Measurements from ENCODE around the gene SYNGAP1. TPM values are rescaled to one million over a fixed set of nuclear protein-coding genes. Genes with fewer than 3 reads are reported as not detected.
A peak's percentile ranks its signal among the peaks of the same experiment; 100 is the strongest.

The SYNGAP1 gene
- total and polyA plus RNA-seq, 7 experiments from 2014 or later, result 0.48 to 94.1 (median 54.2) TPM

DNA sequence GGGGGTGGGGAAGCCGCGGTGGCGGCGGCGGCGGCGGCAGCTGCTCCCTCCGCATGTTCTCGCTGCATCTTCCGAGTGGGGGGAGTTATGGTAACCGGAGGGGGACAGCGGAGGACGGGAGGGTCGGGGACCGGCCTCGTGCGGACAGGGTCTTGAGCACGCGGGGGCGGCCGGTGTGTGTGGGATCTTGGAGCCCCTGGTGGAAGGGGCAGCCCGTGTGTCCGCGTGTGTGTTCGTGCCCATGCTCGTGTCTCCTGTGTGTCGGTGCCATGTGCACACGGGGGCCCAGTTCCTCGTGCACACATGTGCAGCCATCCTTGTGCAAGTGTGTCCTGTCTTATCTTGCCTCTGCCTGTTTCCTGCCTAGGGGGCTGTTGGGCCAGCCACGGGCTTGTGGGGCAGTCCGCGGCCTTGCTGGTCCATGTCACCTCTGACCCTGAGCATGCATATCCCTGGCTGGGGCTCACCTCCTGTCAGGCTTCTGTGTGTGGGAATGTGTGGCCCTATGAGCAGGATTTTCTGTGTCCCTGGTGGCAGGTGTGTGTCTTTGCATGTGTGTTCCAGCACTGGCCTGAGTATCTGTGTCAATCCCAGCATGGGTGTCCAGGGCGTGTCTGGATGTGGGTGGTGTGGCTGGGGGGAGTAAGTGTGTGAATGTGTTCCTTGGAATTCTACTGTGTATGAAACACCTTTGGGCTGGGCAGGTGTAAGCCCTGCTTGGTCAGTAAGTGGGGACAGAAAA lies 8.5 kb downstream of the SYNGAP1 start:
- Histone ChIP-seq H3K4me3 (ENCODE audit: low read length) (peak overlapping the region; percentile 71), H3K27me3 (ENCODE audit: control insufficient read depth in 2 of 2, insufficient read depth in 2 of 2, low read length in 2 of 2) (no peaks in the 10 kb centered on the region), H3K36me3 (ENCODE audit: control insufficient read depth in 2 of 3, insufficient read depth in 3 of 3, low read length in 3 of 3) (peaks cover 0 to 4% (median 0%) of the 10 kb centered on the region in 3 experiments), H3K27ac (ENCODE audit: low read depth, low read length) (peak overlapping the region; percentile 88), H3K4me1 (ENCODE audit: control insufficient read depth in 2 of 2, insufficient read depth in 2 of 2, low read length in 2 of 2) (peaks cover 51 to 59% of the 10 kb centered on the region in 2 donors), H3K9me3 (ENCODE audit: control insufficient read depth in 2 of 3, low read length in 3 of 3) (no peaks in the 10 kb centered on the region)
- DNase-seq, result peak in 5 of 9 donors; percentile 40 to 52 (median 50)
- peak overlapping the region; percentile 86 to 98 (median 92) for H3K4me3 Mint-ChIP-seq
- H3K4me1 Mint-ChIP-seq, result peaks cover 70 to 87% (median 83%) of the 10 kb centered on the region in 7 donors
- ChIA-PET POLR2A (interaction anchor here (0.7 to 4.4 kb wide), 11 partner anchors 11 to 266 kb away, joined by 3 to 61 read pairs (median 5); partner anchors contain the start of genes B3GALT4, BAK1, CUTA and PHF1), CTCF (interaction anchor here (1.1 to 1.3 kb wide), 4 partner anchors 10 to 83 kb away, joined by 3 to 6 read pairs (median 4); partner anchors contain the start of genes CUTA and ZBTB9)
- no peak for ATAC-seq
- H3K36me3 Mint-ChIP-seq, result peaks cover 0 to 31% (median 3%) of the 10 kb centered on the region in 5 donors
- no peaks in the 10 kb centered on the region for H3K27me3 Mint-ChIP-seq
- intact Hi-C loops (cut with micrococcal nuclease), result loop anchor here (2.0 to 10.0 kb wide), 8 partner anchors 52 to 1251 kb away; partner anchors contain the start of genes RGL2 (in 2 of the 2), AGPAT1 (in 1 of the 2), ITPR3 (in 1 of the 2) and RNF5 (in 1 of the 2)
- no peaks in the 10 kb centered on the region for H3K9me3 Mint-ChIP-seq
- peak overlapping the region; percentile 81 to 98 (median 96) for H3K27ac Mint-ChIP-seq

- peaks cover 0 to 27% (median 0%) of the 10 kb centered on the region in 5 donors for H3K36me3 Mint-ChIP-seq
- peak overlapping the region; percentile 81 to 98 (median 96) for H3K27ac Mint-ChIP-seq
- H3K9me3 Mint-ChIP-seq, result no peaks in the 10 kb centered on the region
- Histone ChIP-seq H3K9me3 (ENCODE audit: control insufficient read depth in 2 of 3, low read length in 3 of 3) (no peaks in the 10 kb centered on the region), H3K36me3 (ENCODE audit: control insufficient read depth in 2 of 3, insufficient read depth in 3 of 3, low read length in 3 of 3) (peaks cover 0 to 4% (median 0%) of the 10 kb centered on the region in 3 experiments), H3K27ac (ENCODE audit: low read depth, low read length) (peak overlapping the region; percentile 88), H3K27me3 (ENCODE audit: control insufficient read depth in 2 of 2, insufficient read depth in 2 of 2, low read length in 2 of 2) (no peaks in the 10 kb centered on the region), H3K4me3 (ENCODE audit: low read length) (peak overlapping the region; percentile 71), H3K4me1 (ENCODE audit: control insufficient read depth in 2 of 2, insufficient read depth in 2 of 2, low read length in 2 of 2) (peaks cover 51 to 59% of the 10 kb centered on the region in 2 donors)
- ATAC-seq, result no peak
- CTCF ChIA-PET, result interaction anchor here (0.6 to 1.3 kb wide), 8 partner anchors 11 to 111 kb away, joined by 3 to 6 read pairs (median 3); partner anchors contain the start of genes CUTA, KIFC1, ZBTB22 and ZBTB9
- intact Hi-C loops (cut with micrococcal nuclease), result loop anchor here (2.0 to 10.0 kb wide), 8 partner anchors 52 to 1252 kb away; partner anchors contain the start of genes RGL2 (in 2 of the 2), AGPAT1 (in 1 of the 2), ITPR3 (in 1 of the 2) and RNF5 (in 1 of the 2)
- peak overlapping the region; percentile 86 to 98 (median 92) for H3K4me3 Mint-ChIP-seq
- no peak for DNase-seq
- POLR2A ChIA-PET, result interaction anchor here (0.7 to 4.4 kb wide), 17 partner anchors 11 to 282 kb away, joined by 3 to 61 read pairs (median 6); partner anchors contain the start of genes B3GALT4, BAK1, CUTA and ITPR3
- peaks cover 69 to 84% (median 79%) of the 10 kb centered on the region in 7 donors for H3K4me1 Mint-ChIP-seq
- H3K27me3 Mint-ChIP-seq, result no peaks in the 10 kb centered on the region
Observed at GRCh38 chr6:33428966-33429749, 9.3 kb downstream of the SYNGAP1 start.

DNA sequence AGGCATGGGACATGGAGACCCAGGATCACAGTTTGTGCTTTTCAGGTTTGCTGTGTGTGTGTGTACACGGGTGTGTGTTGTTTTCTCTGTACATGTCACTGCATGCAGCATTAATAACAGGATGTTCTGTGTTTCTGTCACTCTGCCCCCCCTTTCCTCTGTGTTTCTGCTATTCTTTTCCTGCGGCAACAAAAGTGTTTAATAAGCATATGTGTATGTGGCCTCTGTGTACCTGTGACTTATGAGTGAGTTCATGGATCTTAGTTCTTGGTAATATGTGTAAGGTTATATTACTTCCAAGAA lies 9.8 kb downstream of the SYNGAP1 start:
- Histone ChIP-seq H3K9me3 (ENCODE audit: control insufficient read depth in 2 of 3, low read length in 3 of 3) (no peaks in the 10 kb centered on the region), H3K4me3 (ENCODE audit: low read length) (peak overlapping the region; percentile 71), H3K27ac (ENCODE audit: low read depth, low read length) (peak overlapping the region; percentile 88), H3K27me3 (ENCODE audit: control insufficient read depth in 2 of 2, insufficient read depth in 2 of 2, low read length in 2 of 2) (no peaks in the 10 kb centered on the region), H3K36me3 (ENCODE audit: control insufficient read depth in 2 of 3, insufficient read depth in 3 of 3, low read length in 3 of 3) (peaks cover 0 to 4% (median 0%) of the 10 kb centered on the region in 3 experiments), H3K4me1 (ENCODE audit: control insufficient read depth in 2 of 2, insufficient read depth in 2 of 2, low read length in 2 of 2) (peaks cover 49 to 58% of the 10 kb centered on the region in 2 donors)
- CTCF ChIA-PET, result interaction anchor here (0.6 to 1.6 kb wide), 6 partner anchors 16 to 150 kb away, joined by 3 to 6 read pairs (median 3); partner anchors contain the start of genes BAK1, ZBTB22 and ZBTB9
- POLR2A ChIA-PET, result interaction anchor here (1.0 to 4.4 kb wide), 16 partner anchors 12 to 458 kb away, joined by 3 to 61 read pairs (median 7); partner anchors contain the start of genes BAK1, CUTA, ITPR3 and PHF1
- Mint-ChIP-seq H3K4me3 (peak overlapping the region; percentile 86 to 98 (median 92)), H3K27me3 (no peaks in the 10 kb centered on the region), H3K9me3 (no peaks in the 10 kb centered on the region), H3K36me3 (peaks cover 0 to 22% (median 0%) of the 10 kb centered on the region in 5 donors), H3K4me1 (peaks cover 66 to 80% (median 73%) of the 10 kb centered on the region in 7 donors), H3K27ac (peak overlapping the region; percentile 81 to 98 (median 96))
- DNase-seq (peak in 6 of 9 donors; percentile 48 to 70 (median 58)), ATAC-seq (no peak)
- intact Hi-C loops (cut with micrococcal nuclease), result loop anchor here (2.0 to 10.0 kb wide), 8 partner anchors 51 to 1252 kb away; partner anchors contain the start of genes RGL2 (in 2 of the 2), AGPAT1 (in 1 of the 2), ITPR3 (in 1 of the 2) and RNF5 (in 1 of the 2)

DNA sequence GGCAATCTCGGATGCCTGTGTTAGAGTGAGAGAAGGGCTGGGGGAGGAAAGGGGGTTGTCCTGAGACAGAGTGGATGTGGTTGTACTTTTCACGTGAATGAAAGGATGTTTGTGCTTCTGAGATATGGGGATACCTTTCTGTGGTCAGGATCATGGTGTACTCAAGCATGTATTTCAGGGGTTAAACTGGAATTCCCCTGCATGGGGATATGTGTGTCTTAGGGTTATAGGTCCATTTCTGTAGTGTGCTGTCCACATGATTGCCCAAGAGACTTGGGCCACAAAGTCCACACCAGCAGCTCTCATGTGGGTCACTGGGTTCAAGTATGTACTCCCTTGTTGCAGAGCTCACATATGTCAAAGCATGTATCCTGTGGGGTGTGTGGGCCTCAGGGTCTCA lies 10.5 kb downstream of the SYNGAP1 start:
- peak overlapping the region; percentile 86 to 98 (median 92) for H3K4me3 Mint-ChIP-seq
- intact Hi-C loops (cut with micrococcal nuclease), result no loop called here
- H3K9me3 Mint-ChIP-seq, result no peaks in the 10 kb centered on the region
- H3K27me3 Mint-ChIP-seq, result no peaks in the 10 kb centered on the region
- Histone ChIP-seq H3K9me3 (ENCODE audit: control insufficient read depth in 2 of 3, low read length in 3 of 3) (no peaks in the 10 kb centered on the region), H3K27me3 (ENCODE audit: control insufficient read depth in 2 of 2, insufficient read depth in 2 of 2, low read length in 2 of 2) (no peaks in the 10 kb centered on the region), H3K4me3 (ENCODE audit: low read length) (peak overlapping the region; percentile 52), H3K36me3 (ENCODE audit: control insufficient read depth in 2 of 3, insufficient read depth in 3 of 3, low read length in 3 of 3) (peaks cover 0 to 8% (median 2%) of the 10 kb centered on the region in 3 experiments), H3K27ac (ENCODE audit: low read depth, low read length) (peak overlapping the region; percentile 88), H3K4me1 (ENCODE audit: control insufficient read depth in 2 of 2, insufficient read depth in 2 of 2, low read length in 2 of 2) (peaks cover 43 to 51% of the 10 kb centered on the region in 2 donors)
- no peak for ATAC-seq
- CTCF ChIA-PET, result interaction anchor here (0.9 to 1.8 kb wide), 8 partner anchors 12 to 306 kb away, joined by 3 to 7 read pairs (median 4); partner anchors contain the start of genes BAK1, CUTA and ZBTB9
- POLR2A ChIA-PET, result interaction anchor here (0.7 to 4.4 kb wide), 23 partner anchors 8 to 458 kb away, joined by 3 to 61 read pairs (median 6); partner anchors contain the start of genes B3GALT4, BAK1, CUTA and ITPR3
- peak overlapping the region; percentile 81 to 98 (median 96) for H3K27ac Mint-ChIP-seq
- peaks cover 60 to 73% (median 67%) of the 10 kb centered on the region in 7 donors for H3K4me1 Mint-ChIP-seq
- H3K36me3 Mint-ChIP-seq, result peaks cover 0 to 16% (median 4%) of the 10 kb centered on the region in 5 donors
- peak in 3 of 9 donors; percentile 37 to 53 (median 45) for DNase-seq

GRCh38 chr6:33430991-33431879 lies 11.4 kb downstream of the SYNGAP1 start:
- Mint-ChIP-seq H3K27ac (peak overlapping the region; percentile 81 to 98 (median 96)), H3K4me3 (peak overlapping the region; percentile 86 to 98 (median 92)), H3K36me3 (peaks cover 0 to 15% (median 9%) of the 10 kb centered on the region in 5 donors), H3K9me3 (no peaks in the 10 kb centered on the region), H3K27me3 (no peaks in the 10 kb centered on the region), H3K4me1 (peaks cover 56 to 69% (median 64%) of the 10 kb centered on the region in 7 donors)
- POLR2A ChIA-PET, result interaction anchor here (0.7 to 4.4 kb wide), 24 partner anchors 9 to 459 kb away, joined by 3 to 61 read pairs (median 6); partner anchors contain the start of genes B3GALT4, CUTA, PHF1 and RPS18
- Histone ChIP-seq H3K4me3 (ENCODE audit: low read length) (peak overlapping the region; percentile 52), H3K4me1 (ENCODE audit: control insufficient read depth in 2 of 2, insufficient read depth in 2 of 2, low read length in 2 of 2) (peaks cover 42 to 51% of the 10 kb centered on the region in 2 donors), H3K9me3 (ENCODE audit: control insufficient read depth in 2 of 3, low read length in 3 of 3) (no peaks in the 10 kb centered on the region), H3K27me3 (ENCODE audit: control insufficient read depth in 2 of 2, insufficient read depth in 2 of 2, low read length in 2 of 2) (no peaks in the 10 kb centered on the region), H3K27ac (ENCODE audit: low read depth, low read length) (peak overlapping the region; percentile 88), H3K36me3 (ENCODE audit: control insufficient read depth in 2 of 3, insufficient read depth in 3 of 3, low read length in 3 of 3) (peaks cover 0 to 17% (median 7%) of the 10 kb centered on the region in 3 experiments)
- CTCF ChIA-PET, result interaction anchor here (0.9 to 1.8 kb wide), 7 partner anchors 13 to 307 kb away, joined by 3 to 7 read pairs (median 4); partner anchors contain the start of genes BAK1, CUTA and ZBTB9
- ATAC-seq, result peak; percentile 82
- intact Hi-C loops (cut with micrococcal nuclease), result loop anchor here (1.0 kb wide), 5 partner anchors 21 to 140 kb away; partner anchors contain the start of genes KIFC1 (in 2 of the 2) and ZBTB9 (in 2 of the 2)
- DNase-seq, result peak; percentile 65 to 89 (median 87)

All from naive thymus-derived CD4-positive, alpha-beta T cell (primary cell).